ENCODE measurements around the gene C13orf42. TPM values are rescaled to one million over a fixed set of nuclear protein-coding genes. Genes with fewer than 3 reads are reported as not detected.

C13orf42 gene
- polyA plus RNA-seq, 3 donors = not detected

DNA sequence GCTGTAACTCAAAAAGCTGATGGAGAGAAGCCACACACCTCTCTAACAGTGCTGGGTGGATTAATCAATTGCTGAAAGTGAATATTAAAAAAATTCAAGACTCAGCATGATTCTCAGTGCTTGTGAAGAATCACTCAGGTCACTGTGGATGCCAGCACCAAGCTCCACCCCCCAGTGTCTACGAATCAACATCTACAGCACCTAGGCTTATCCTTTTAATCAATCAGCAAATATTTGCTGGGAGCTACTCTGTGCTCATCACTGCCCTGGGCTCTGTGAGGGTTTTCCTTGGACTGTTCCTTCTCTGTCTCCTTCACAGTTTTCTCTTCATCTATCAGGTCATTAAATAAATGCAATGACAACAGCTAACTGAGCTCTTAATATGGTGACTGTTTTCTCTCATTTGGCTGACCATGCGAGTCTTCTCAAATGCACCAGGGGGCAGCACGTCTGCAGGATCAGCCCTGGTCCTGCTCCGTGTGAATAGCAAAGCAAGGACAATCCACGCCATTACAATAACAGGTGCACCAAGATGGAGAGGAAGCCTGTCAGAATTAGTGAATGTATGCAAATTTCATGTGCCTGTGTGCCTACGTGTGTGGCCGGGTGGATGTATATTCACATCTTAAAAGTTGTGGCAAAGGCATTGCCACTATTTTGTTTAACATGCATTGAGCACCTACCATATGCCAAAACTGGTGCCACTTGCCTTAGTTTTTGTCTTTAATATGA lies 14.6 kb upstream of the C13orf42 start:
- WGBS (ENCODE audit: insufficient coverage) = 30% methylated on average over 5 of the region's 7 CpGs
- H3K4me2 ChIP-seq (replicated peaks; ENCODE audit: extremely low read depth, low read length, poor library complexity, severe bottlenecking) = no peak overlapping the region
- no peaks in the 10 kb centered on the region for H4K20me1 ChIP-seq (ENCODE audit: insufficient read depth, low read length)
- TF ChIP-seq, protein P1, sequence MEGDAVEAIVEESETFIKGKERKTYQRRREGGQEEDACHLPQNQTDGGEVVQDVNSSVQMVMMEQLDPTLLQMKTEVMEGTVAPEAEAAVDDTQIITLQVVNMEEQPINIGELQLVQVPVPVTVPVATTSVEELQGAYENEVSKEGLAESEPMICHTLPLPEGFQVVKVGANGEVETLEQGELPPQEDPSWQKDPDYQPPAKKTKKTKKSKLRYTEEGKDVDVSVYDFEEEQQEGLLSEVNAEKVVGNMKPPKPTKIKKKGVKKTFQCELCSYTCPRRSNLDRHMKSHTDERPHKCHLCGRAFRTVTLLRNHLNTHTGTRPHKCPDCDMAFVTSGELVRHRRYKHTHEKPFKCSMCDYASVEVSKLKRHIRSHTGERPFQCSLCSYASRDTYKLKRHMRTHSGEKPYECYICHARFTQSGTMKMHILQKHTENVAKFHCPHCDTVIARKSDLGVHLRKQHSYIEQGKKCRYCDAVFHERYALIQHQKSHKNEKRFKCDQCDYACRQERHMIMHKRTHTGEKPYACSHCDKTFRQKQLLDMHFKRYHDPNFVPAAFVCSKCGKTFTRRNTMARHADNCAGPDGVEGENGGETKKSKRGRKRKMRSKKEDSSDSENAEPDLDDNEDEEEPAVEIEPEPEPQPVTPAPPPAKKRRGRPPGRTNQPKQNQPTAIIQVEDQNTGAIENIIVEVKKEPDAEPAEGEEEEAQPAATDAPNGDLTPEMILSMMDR (IDR thresholded peaks at IDR 0.05) = peak; percentile 90
- H3K27me3 ChIP-seq (ENCODE audit: control insufficient read depth in 2 of 2, insufficient read depth in 2 of 2, low read length in 2 of 2) = peaks cover 2 to 10% of the 10 kb centered on the region in 2 donors
- no peak overlapping the region for H3K27ac ChIP-seq (ENCODE audit: low read depth in 1 of 2, low read length in 2 of 2)
- H3K9ac ChIP-seq (ENCODE audit: insufficient read depth, low read length, poor library complexity, severe bottlenecking) = no peak overlapping the region
- peak; percentile 48 to 65 (median 50) for DNase-seq
- no peaks in the 10 kb centered on the region for H3K36me3 Mint-ChIP-seq
- H3K4me1 Mint-ChIP-seq = no peaks in the 10 kb centered on the region
- H3K79me2 ChIP-seq (ENCODE audit: insufficient read depth, low read length) = no peaks in the 10 kb centered on the region
- H3K4me3 Mint-ChIP-seq = no peak overlapping the region
- H3K9me3 Mint-ChIP-seq = peaks cover 3 to 17% (median 9%) of the 10 kb centered on the region in 7 donors
- H3K9me3 ChIP-seq (replicated peaks in 1 of 2; ENCODE audit: control insufficient read depth in 1 of 2, insufficient read depth in 1 of 2, low read length in 2 of 2) = peaks cover 4% of the 10 kb centered on the region in 2 donors
- H3K36me3 ChIP-seq (replicated peaks in 1 of 2; ENCODE audit: control insufficient read depth in 1 of 2, insufficient read depth in 2 of 2, low read length in 2 of 2) = no peaks in the 10 kb centered on the region
- peaks cover 6 to 19% (median 7%) of the 10 kb centered on the region in 3 donors for H3K27me3 Mint-ChIP-seq (ENCODE audit: low read depth in 3 of 3)
- no peak overlapping the region for H3K4me3 ChIP-seq (replicated peaks in 1 of 3; ENCODE audit: low read depth in 2 of 3, low read length in 3 of 3)
- intact Hi-C loops (cut with micrococcal nuclease) = loop anchor here (1.0 to 10.0 kb wide), 3 partner anchors 161 to 999 kb away; partner anchors contain the start of gene NEK5 (in 1 of the 2)
- no peak overlapping the region for H3K27ac Mint-ChIP-seq
- no peak overlapping the region for H2AFZ ChIP-seq (ENCODE audit: insufficient read depth, low read depth, low read length, poor library complexity, severe bottlenecking)
- no peaks in the 10 kb centered on the region for H3K4me1 ChIP-seq (ENCODE audit: control insufficient read depth in 1 of 2, insufficient read depth in 2 of 2, low read length in 2 of 2)

DNA sequence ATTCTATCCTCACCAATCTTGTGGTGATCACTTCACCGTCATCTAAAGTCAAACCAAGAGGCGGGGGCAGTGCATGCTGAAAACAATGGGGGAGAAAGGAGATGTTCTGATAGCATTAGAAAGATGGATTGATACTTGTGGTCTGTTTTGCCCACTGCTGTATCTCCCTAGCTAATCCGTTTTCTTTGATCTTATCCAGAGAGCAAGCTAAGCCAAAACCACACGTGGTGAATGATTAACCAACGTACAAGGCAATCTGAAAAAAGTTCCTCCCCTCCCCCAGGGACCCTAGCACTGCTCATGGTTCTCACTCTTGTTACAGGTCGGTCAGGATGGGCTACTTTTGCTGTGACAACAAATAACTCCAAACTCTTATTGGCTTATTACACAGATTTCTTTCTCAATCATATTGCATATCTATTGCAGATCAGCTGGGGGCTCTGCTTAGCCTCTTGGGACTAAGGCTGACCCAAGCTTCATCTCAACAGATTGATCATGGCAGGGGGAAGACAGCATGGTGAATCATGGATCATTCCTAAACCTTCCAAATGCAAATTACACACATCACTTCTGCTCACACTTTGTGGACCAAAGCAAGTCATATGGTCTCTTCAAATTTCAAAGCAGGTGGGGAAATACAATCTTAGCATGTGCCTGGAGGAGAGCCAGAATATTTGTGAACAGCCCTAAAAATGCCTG lies 11.9 kb upstream of the C13orf42 start:
- Histone ChIP-seq H3K9me3 (replicated peaks in 1 of 2; ENCODE audit: control insufficient read depth in 1 of 2, insufficient read depth in 1 of 2, low read length in 2 of 2) (peaks cover 3 to 7% of the 10 kb centered on the region in 2 donors), H3K27me3 (ENCODE audit: control insufficient read depth in 2 of 2, insufficient read depth in 2 of 2, low read length in 2 of 2) (peaks cover 2 to 10% of the 10 kb centered on the region in 2 donors), H4K20me1 (ENCODE audit: insufficient read depth, low read length) (no peaks in the 10 kb centered on the region), H3K27ac (ENCODE audit: low read depth in 1 of 2, low read length in 2 of 2) (no peak overlapping the region), H3K79me2 (ENCODE audit: insufficient read depth, low read length) (no peaks in the 10 kb centered on the region), H3K4me2 (replicated peaks; ENCODE audit: extremely low read depth, low read length, poor library complexity, severe bottlenecking) (no peak overlapping the region), H3K36me3 (replicated peaks in 1 of 2; ENCODE audit: control insufficient read depth in 1 of 2, insufficient read depth in 2 of 2, low read length in 2 of 2) (no peaks in the 10 kb centered on the region), H3K4me3 (replicated peaks in 1 of 3; ENCODE audit: low read depth in 2 of 3, low read length in 3 of 3) (no peak overlapping the region), H3K9ac (ENCODE audit: insufficient read depth, low read length, poor library complexity, severe bottlenecking) (no peak overlapping the region), H3K4me1 (ENCODE audit: control insufficient read depth in 1 of 2, insufficient read depth in 2 of 2, low read length in 2 of 2) (no peaks in the 10 kb centered on the region), H2AFZ (ENCODE audit: insufficient read depth, low read depth, low read length, poor library complexity, severe bottlenecking) (no peak overlapping the region)
- TF ChIP-seq, protein P1 (IDR thresholded peaks at IDR 0.05) = no peak
- H3K4me1 Mint-ChIP-seq = no peaks in the 10 kb centered on the region
- peaks cover 2 to 7% (median 4%) of the 10 kb centered on the region in 7 donors for H3K9me3 Mint-ChIP-seq
- intact Hi-C loops (cut with micrococcal nuclease) = loop anchor here in 1 of 2 donors (10.0 kb wide), 1 partner anchor 1002 kb away; the partner anchor contains the start of gene NEK5
- no peak overlapping the region for H3K27ac Mint-ChIP-seq
- 35% methylated on average over 4 of the region's 6 CpGs for WGBS (ENCODE audit: insufficient coverage)
- no peak for DNase-seq
- no peaks in the 10 kb centered on the region for H3K36me3 Mint-ChIP-seq
- H3K27me3 Mint-ChIP-seq (ENCODE audit: low read depth in 3 of 3) = peaks cover 7 to 17% (median 8%) of the 10 kb centered on the region in 3 donors
- no peak overlapping the region for H3K4me3 Mint-ChIP-seq

Measured in CD14-positive monocyte (primary cell).